HG03460 (cell line): ENCODE data around the gene GNPDA1.

Source experiments
- ATAC-seq: cut with Tn5 transposase; IDR thresholded peaks from one replicate; pipeline ENCODE4 v1.9.1; 2021; ENCODE audit not compliant: unreplicated experiment

Gene GNPDA1

GRCh38 chr5:142024771-142025304, 12.0 kb upstream of the GNPDA1 start:
- ATAC-seq: peak; percentile 100

DNA sequence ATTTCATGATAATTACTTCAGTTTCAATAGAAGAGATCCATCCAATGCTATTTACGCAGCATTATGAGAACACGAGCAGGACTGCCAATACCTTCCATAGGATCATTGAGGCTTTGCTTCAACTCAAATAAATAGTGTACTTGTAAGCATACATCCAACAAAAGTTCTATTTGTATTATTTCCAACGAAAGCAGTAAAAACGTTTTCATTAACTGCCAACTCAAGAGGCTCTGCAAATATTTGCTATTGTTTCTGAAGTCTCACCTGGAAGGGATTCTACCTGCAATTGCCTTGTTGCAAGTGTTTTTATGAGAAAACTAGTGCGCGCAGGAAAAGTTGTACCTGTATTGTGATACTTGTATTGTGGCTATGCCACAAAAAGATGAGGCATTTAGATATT, 11.0 kb upstream of the GNPDA1 start:
- ATAC-seq: no peak

DNA sequence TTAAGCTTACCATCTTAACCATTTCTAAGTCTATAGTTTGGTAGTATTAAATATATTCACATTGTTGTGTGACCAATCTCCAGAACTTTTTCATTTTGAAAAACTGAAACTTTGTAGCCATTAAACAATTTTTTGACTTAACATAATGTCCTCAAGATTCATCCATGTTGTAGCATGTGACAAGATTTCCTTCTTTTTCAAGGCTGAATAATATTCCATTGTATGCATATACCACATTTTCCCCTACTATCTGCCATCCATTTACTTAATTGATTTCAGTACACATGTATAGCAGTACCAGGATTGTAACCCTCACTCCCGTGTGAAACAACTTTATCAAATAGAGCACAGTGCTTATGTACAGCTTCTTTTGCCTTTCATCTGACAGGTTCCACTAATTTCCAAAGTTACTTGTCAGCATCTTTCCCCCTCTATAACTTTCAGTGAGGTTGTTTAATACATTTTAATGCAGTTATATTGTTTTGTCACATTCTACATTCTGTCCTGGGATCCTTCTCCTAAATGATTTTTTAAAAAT, 7.4 kb upstream of the GNPDA1 start:
- ATAC-seq: no peak

GRCh38 chr5:142017832-142018427, 5.1 kb upstream of the GNPDA1 start:
- peak; percentile 44 for ATAC-seq

DNA sequence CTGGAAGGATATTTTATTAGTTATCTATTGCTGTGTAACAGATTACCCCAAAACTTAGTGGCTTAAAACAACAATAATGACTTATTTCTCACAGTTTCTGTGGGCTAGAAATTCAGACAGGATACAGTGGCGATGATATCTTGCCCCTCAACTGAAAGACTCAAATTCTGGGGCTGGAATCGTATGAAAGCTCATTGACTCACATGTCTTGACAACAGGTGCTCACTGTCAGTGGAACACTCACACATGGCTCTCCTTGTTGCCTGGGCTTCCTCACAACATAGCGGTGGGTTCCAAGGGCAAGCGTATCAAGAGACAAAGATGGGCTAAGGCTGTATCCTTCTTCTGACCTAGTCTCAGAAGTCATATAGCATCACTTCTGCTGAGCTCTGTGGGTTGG, 3.7 kb upstream of the GNPDA1 start:
- peak; percentile 35 for ATAC-seq

DNA sequence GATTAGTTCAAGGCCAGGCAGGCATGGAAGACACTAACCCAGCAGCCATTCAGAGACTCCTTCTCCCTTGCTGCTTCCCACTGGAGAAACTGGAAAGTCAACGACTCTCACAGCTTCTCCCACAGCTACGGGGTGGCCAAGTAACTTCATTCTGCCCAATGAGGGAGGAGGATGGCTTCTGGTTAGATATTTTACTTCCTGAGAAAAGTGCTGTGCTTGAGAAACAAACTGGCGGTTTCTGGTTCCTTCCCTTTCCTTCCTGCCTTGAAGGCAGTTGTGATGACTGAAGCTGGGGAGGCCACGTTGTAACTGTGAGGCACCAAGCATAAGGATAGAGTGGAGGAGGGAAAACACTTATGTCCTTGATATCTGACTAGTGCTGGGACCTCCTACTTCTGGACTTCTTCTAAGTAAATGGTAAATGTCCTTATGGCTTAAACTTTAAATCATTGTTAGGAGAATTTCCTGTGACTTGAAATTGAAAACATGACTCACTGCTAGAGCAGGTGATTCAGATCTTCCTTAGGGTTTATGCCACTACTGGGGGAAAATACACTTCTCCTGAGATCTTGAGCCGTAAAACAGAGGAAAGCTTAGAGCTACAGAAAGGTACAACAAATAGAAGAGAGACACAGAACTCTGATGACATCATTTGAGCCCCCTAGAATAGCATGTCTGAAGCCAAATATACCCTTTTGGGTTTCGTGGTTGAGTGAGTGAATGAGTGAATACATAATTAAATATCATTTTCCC, 3.1 kb upstream of the GNPDA1 start:
- peak; percentile 38 for ATAC-seq

- ATAC-seq: peak; percentile 24
Observed at GRCh38 chr5:142014911-142015584, 2.2 kb upstream of the GNPDA1 start.

DNA sequence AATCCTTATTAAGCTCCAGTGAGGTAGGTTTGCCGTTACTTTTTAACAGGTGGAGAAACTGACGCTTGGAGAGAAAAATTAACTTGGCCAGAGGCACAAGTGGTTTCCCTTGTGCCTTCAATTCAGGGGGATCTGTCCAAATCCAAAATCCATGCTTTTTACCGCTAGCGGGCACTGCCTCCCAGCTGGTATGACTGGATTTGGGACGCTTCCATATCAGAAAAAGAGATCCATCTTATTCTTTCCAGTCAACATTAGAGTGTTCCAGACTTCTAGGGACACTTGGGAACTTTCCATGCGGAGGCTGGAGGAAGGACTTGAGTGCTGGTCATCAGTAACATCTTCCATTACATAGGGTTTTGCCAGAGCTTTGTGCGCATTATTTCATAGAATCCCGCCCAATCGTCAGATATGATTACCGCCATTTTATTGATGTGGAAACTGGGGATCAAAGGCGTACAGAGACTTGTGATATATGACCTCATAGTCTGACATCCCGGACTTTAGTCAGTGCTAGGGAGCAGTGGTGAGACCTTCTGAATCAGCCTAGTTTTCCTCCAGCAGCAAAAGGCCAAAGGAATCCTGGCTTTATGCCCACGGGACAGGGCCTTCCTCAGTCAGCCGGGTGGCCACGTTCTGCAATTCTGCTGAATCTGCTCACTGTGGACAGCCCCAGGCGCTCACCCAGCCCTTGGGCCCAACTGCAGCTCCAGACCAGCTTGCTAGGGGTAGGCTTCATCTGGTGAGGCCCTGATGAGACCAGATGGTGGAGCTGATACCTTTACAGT, 1.1 kb upstream of the GNPDA1 start:
- no peak for ATAC-seq

- no peak for ATAC-seq
Observed at GRCh38 chr5:142012186-142012785, 541 bp downstream of the GNPDA1 start.

- ATAC-seq: no peak
Observed at GRCh38 chr5:142011572-142012185, 1.1 kb downstream of the GNPDA1 start.

- no peak for ATAC-seq
Observed at GRCh38 chr5:142009886-142010285, 2.9 kb downstream of the GNPDA1 start.

GRCh38 chr5:142008813-142009212, 4.0 kb downstream of the GNPDA1 start:
- ATAC-seq: no peak

DNA sequence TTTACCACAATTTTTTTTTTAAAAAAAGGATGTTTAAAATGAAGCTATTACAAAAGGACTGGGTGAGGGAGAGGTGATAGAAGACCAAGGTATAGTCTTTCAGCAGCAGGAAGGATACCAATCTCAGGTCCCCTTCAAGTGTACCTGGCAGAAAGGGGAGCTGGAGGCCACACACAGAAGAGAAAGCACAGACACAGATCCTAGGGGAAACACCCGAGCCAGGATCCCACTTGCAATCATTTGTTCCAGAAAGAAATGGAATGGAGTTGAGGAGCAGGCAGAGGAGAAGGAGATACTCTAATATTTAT, 5.6 kb downstream of the GNPDA1 start:
- ATAC-seq: no peak

DNA sequence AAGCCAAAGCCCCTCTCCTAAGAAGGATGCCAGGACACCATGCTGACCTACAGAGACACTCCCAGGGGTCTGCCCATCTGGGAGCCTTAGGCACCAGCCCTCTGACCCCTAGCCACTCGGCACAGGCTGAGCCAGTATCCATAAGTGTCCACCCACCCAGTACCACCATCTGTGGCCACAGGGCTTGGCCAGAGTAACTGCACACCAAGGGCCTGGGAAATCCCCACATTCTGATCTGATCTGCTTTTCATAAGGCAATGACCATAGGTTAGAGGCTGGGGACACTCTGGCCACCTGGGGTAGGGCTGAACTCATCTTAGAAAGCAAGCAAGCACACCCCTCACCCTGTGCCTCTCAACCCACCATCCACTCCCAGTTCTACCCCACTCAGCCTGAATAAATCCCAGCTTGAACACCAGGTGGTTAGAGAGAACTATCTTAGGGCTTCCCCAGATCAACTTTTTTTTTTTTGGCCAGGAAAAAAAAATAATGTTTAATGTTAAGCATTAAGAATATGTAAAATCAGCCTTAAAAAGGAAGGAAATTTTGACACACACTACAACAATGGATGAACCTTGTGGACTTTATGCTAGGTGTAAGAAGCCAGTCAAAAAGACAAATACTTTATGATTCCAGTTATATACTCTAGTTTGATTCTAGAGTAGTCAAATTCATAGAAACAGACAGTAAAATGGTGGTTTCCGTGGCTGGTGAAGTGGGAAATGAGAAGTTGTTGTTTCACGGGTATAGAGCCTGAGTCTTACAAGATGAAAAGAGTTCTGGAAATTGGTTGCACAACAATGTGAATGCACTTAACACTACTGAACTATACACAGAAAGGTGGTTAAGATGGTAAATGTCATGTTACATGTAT, 6.2 kb downstream of the GNPDA1 start:
- no peak for ATAC-seq

GRCh38 chr5:142003266-142003800, 9.5 kb downstream of the GNPDA1 start:
- no peak for ATAC-seq

- no peak for ATAC-seq
Observed at GRCh38 chr5:142000704-142001484, 11.9 kb downstream of the GNPDA1 start.

DNA sequence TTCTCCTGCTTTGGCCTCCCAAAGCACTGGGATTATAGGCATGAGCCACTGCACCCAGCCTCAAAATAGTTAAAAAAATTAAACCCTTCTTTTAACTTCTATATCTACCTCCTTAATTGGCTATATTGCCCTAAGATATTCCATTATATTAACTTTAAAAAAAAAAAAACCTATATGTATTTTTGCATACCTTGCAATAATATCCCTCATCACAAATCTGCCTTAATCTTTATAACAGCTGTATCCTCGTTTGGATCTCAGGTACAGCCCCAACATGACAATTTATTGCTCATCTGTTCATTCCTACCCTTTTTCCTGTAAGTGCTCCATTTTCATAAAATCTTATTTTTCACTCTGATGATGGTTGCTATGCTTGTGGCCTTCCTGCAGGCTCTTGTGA, 12.7 kb downstream of the GNPDA1 start:
- ATAC-seq: no peak

DNA sequence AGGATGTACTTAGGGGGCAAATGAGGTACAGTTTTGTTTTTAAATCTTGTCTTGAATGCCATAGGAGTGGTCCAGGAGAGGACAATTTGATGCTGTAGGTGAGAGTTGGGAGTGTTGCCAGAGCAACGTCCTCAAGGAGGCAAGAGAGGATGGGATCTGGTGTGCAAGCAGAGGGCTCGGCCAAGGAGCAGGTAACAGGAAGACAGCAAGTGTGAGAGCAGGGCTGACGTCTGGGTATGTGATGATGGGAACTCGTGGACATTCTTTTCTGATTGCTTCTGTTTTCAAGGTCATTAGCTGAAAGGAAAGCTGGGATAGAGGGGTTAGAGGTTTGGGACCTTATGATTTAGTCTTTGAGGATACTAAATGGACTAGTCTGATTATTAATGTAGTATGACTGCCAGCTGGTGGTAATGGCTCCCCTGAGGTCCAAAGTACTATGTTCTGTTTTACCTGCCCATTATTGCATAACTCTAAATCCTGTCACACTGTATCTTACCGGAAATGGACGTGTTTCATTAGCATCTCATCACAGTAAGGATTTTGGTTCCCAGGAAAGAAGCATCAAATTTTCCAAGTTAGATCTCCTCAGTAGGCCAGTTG, 15.4 kb downstream of the GNPDA1 start:
- no peak for ATAC-seq
